ENCODE measurements around the gene MAB21L4.

DNA sequence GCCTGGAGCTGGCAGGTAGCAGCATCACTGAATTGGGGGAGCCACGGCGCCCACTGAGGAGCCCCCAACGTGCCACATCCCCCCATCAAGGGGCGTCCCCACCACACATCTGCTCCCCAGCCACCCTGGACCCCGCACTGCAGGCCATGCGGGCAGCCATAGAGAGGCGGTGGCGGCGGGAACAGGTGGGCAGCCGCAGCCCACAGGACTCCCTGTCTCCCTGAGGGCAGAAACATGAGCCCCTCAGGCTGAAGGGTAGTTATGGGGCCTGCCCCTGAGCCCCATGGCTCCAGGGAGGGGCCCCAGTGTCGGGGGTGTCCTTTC is 36.7 kb upstream of the MAB21L4 start:
- TF ChIP-seq, protein P1, sequence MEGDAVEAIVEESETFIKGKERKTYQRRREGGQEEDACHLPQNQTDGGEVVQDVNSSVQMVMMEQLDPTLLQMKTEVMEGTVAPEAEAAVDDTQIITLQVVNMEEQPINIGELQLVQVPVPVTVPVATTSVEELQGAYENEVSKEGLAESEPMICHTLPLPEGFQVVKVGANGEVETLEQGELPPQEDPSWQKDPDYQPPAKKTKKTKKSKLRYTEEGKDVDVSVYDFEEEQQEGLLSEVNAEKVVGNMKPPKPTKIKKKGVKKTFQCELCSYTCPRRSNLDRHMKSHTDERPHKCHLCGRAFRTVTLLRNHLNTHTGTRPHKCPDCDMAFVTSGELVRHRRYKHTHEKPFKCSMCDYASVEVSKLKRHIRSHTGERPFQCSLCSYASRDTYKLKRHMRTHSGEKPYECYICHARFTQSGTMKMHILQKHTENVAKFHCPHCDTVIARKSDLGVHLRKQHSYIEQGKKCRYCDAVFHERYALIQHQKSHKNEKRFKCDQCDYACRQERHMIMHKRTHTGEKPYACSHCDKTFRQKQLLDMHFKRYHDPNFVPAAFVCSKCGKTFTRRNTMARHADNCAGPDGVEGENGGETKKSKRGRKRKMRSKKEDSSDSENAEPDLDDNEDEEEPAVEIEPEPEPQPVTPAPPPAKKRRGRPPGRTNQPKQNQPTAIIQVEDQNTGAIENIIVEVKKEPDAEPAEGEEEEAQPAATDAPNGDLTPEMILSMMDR (IDR thresholded peaks at IDR 0.05; ENCODE audit: low read depth, low read length, poor library complexity, severe bottlenecking): no peak
- TF ChIP-seq EZH2phosphoT487 (IDR thresholded peaks at IDR 0.05; ENCODE audit: borderline replicate concordance, low read length): no peak

All from DOHH2 (cell line).